ENCODE results near the gene ATG101. TPM values are rescaled to one million over a fixed set of nuclear protein-coding genes. Genes with fewer than 3 reads are reported as not detected.

ATG101 gene
- total and polyA plus RNA-seq, 2 of the 8 experiments (the other 6 are each of a cell fraction or from before 2014, with no cell fraction given) = 49.8 to 55.9 TPM

DNA sequence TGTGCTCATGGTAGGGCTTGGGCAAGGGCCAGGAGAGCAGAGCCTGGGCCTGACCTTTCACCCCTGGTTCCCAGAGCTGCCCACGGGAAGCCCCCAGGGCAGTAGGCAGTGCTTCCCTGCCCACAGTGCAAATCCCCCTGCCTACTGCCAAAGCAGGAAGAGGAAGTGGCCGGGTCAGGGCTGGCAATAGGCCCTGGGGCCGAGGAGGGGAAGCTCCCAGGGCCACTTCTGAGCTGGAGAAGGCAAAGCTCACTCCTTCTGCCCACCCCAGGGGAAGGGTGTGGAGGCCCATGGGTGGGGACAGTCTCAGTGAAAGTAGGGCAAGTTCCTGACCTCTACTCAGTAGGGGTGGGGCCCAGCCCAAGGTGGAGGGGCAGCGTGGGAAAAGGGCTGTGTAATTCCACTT, 24.0 kb upstream of the ATG101 start:
- no peak for FAIRE-seq
- CTCF ChIA-PET (ENCODE audit: partially characterized antibody) = interaction anchor here (2.5 to 15.8 kb wide), 4 partner anchors 17 to 34 kb away, joined by 7 to 294 read pairs (median 36); partner anchors contain the start of genes ATG101 and SMIM41
- WGBS, 2 experiments (ENCODE audit: extremely low coverage in 1 of 2, insufficient coverage in 1 of 2, insufficient read length in 1 of 2, insufficient replicate concordance in 2 of 2, low coverage in 1 of 2, low lambda C conversion rate in 2 of 2, missing lambda C conversion rate in 1 of 2) = 72% methylated on average over 4 of the region's 4 CpGs; no CpG with 5 or more reads in 1 of the 2 experiments
- Histone ChIP-seq H3K79me2 (ENCODE audit: control insufficient read depth in 1 of 2, insufficient read depth in 2 of 2, low read length in 2 of 2) (no peaks in the 10 kb centered on the region; a peak in 1 of 4 replicates), H2AFZ (ENCODE audit: low read length) (no peak overlapping the region), H4K20me1 (replicated peaks in 1 of 2; ENCODE audit: control insufficient read depth in 1 of 2, insufficient read depth in 2 of 2, low read length in 2 of 2) (peaks cover 7 to 24% of the 10 kb centered on the region in 2 experiments), H4K91ac (replicated peaks; ENCODE audit: insufficient read length, low read length) (no peak overlapping the region), H3K79me1 (ENCODE audit: low read depth, low read length) (peaks cover 2% of the 10 kb centered on the region), H3K27ac (ENCODE audit: low read depth, low read length) (no peak overlapping the region), H3K36me3 (ENCODE audit: control insufficient read depth in 2 of 4, insufficient read depth in 4 of 4, low read length in 3 of 4) (no peaks in the 10 kb centered on the region; a peak in 2 of 8 replicates), H2BK12ac (ENCODE audit: low read depth, low read length) (no peak overlapping the region), H3K4me2 (ENCODE audit: insufficient read depth in 1 of 2, low read depth in 2 of 2, low read length in 2 of 2) (no peak overlapping the region), H2BK120ac (replicated peaks; ENCODE audit: low read depth, low read length) (no peak overlapping the region), H2BK20ac (ENCODE audit: low read length) (no peak overlapping the region), H4K5ac (ENCODE audit: insufficient read length, low read depth, low read length) (no peak overlapping the region), H2BK15ac (ENCODE audit: low read length) (no peak overlapping the region), H4K8ac (ENCODE audit: extremely low read depth, insufficient read depth, low read length) (no peak overlapping the region), H2BK5ac (ENCODE audit: low read depth, low read length) (no peak overlapping the region), H3K14ac (ENCODE audit: insufficient read length) (no peak overlapping the region), H3K27me3 (replicated peaks in 1 of 4; ENCODE audit: control insufficient read depth in 3 of 4, extremely low read depth in 1 of 4, insufficient read depth in 3 of 4, low read length in 3 of 4) (peaks cover 4 to 24% (median 21%) of the 10 kb centered on the region in 4 experiments), H3K56ac (replicated peaks; ENCODE audit: insufficient read length, low read depth, low read length) (no peak overlapping the region), H3K4ac (replicated peaks; ENCODE audit: insufficient read length, low read depth, low read length) (no peak overlapping the region), H3K4me1 (replicated peaks in 1 of 4; ENCODE audit: control insufficient read depth in 3 of 4, insufficient read depth in 4 of 4, low read length in 3 of 4) (peaks cover 0 to 12% (median 6%) of the 10 kb centered on the region in 4 experiments; a peak in 6 of 7 replicates), H3K23ac (ENCODE audit: insufficient read length) (no peak overlapping the region), H2AK5ac (ENCODE audit: low read depth, low read length) (no peak overlapping the region), H3K4me3 (ENCODE audit: extremely low read depth in 1 of 4, insufficient read depth in 2 of 4, low read depth in 3 of 4, low read length in 4 of 4) (no peak overlapping the region), H3K23me2 (ENCODE audit: low read depth, low read length) (peaks cover 6% of the 10 kb centered on the region), H3K9me3 (ENCODE audit: insufficient read depth in 2 of 2, low read depth in 1 of 2, low read length in 1 of 2) (no peaks in the 10 kb centered on the region), H3K9ac (replicated peaks in 1 of 4; ENCODE audit: extremely low read depth in 1 of 4, low read depth in 3 of 4, low read length in 3 of 4) (no peak overlapping the region), H3K18ac (ENCODE audit: extremely low read depth, low read length) (no peak overlapping the region)
- POLR2A ChIA-PET (ENCODE audit: partially characterized antibody) = interaction anchor here (0.5 to 3.1 kb wide), 3 partner anchors 10 to 24 kb away, joined by 3 to 8 read pairs (median 3); partner anchors contain the start of gene ATG101
- DNase-seq (ENCODE audit: low read depth in 1 of 2, low spot score in 2 of 2) = no peak
- no peak for TF ChIP-seq RXRA (IDR thresholded peaks at IDR 0.05; ENCODE audit: insufficient read depth, low read depth, low read length)
- TF ChIP-seq GABPA (IDR thresholded peaks at IDR 0.05; ENCODE audit: borderline replicate concordance, insufficient read depth, low read length) = no peak
- TF ChIP-seq SAP30 (IDR thresholded peaks at IDR 0.05; ENCODE audit: insufficient read depth, insufficient replicate concordance, low read length) = no peak
- no peak for TF ChIP-seq GTF2F1 (IDR thresholded peaks at IDR 0.05; ENCODE audit: borderline replicate concordance, low read depth, low read length)
- no peak for TF ChIP-seq JUN (IDR thresholded peaks at IDR 0.05; ENCODE audit: low read depth, low read length)
- no peak for TF ChIP-seq KDM4A (IDR thresholded peaks at IDR 0.05; ENCODE audit: low read depth, low read length, severe bottlenecking)
- TF ChIP-seq MAFK (IDR thresholded peaks at IDR 0.05; ENCODE audit: low read depth, low read length) = no peak
- TF ChIP-seq EP300 (IDR thresholded peaks at IDR 0.05; ENCODE audit: borderline replicate concordance in 1 of 2, low read depth in 2 of 2, low read length in 2 of 2) = no peak
- no peak for TF ChIP-seq TAF7 (optimal IDR thresholded peaks at IDR 0.05; ENCODE audit: borderline replicate concordance, low read depth, low read length)
- TF ChIP-seq RBBP5 (IDR thresholded peaks at IDR 0.05; ENCODE audit: borderline replicate concordance, low read depth, low read length) = no peak
- TF ChIP-seq HDAC2 (IDR thresholded peaks at IDR 0.05; ENCODE audit: borderline replicate concordance in 1 of 2, low read depth in 2 of 2, low read length in 2 of 2) = no peak
- TF ChIP-seq SIRT6 (IDR thresholded peaks at IDR 0.05; ENCODE audit: low read length) = no peak
- TF ChIP-seq CBX8 (IDR thresholded peaks at IDR 0.05; ENCODE audit: borderline replicate concordance, low read depth, low read length) = no peak

Data from H1 (cell line).